GM18526 (cell line): ENCODE data around the gene BPIFB2.

Experiments
- POLR2A ChIP-seq: IDR thresholded peaks from 3 replicates; pipeline ENCODE4 v1.6.1; 2011; ENCODE audit not compliant: insufficient read length; ENCODE audit errors: extremely low read depth

BPIFB2 gene

DNA sequence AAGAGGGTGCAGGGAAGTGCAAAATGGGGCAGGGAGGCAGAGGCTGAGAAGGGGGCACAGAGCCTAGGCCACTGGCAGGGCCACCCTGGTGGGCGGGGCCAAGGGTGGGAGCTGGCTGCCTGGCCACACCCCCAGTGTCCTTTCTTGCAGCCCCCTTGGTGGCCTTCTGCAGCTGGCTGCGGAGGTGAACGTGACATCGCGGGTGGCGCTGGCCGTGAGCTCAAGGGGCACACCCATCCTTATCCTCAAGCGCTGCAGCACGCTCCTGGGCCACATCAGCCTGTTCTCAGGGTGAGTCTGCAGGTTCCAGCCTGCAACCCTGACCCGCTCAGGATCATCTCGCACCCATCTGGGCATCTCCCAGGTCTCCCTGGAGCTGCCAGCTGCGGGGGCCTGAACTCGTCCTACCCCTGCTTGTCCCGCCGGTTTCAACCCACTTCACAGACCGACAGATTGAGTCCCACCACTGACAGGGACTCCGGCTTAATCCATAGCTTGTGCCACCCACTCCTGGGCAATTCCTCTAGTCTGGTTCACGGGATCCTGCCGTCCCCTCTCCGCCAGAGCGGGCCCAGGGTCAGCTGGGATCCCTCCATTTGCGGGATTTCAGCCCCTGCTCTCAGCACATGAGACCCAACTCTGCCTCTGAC lies 52.4 kb downstream of the BPIFB2 start:
- no peak for TF ChIP-seq POLR2A

DNA sequence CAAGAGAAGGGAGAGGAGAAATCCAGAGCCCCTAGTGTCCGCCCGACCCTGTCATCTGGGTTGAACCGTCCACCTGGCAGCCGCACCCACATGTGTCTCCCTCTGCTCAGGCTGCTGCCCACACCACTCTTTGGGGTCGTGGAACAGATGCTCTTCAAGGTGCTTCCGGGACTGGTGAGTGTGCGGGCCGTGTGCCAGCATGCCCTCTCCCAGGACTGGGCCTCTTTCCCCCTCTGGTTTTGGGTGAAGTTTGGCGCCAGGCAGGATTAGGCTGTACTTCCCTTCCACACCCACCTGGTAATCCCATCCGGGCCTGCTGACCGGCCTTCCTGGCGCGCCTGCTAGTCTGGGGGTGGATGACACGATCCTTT lies 54.1 kb downstream of the BPIFB2 start:
- TF ChIP-seq POLR2A: no peak

DNA sequence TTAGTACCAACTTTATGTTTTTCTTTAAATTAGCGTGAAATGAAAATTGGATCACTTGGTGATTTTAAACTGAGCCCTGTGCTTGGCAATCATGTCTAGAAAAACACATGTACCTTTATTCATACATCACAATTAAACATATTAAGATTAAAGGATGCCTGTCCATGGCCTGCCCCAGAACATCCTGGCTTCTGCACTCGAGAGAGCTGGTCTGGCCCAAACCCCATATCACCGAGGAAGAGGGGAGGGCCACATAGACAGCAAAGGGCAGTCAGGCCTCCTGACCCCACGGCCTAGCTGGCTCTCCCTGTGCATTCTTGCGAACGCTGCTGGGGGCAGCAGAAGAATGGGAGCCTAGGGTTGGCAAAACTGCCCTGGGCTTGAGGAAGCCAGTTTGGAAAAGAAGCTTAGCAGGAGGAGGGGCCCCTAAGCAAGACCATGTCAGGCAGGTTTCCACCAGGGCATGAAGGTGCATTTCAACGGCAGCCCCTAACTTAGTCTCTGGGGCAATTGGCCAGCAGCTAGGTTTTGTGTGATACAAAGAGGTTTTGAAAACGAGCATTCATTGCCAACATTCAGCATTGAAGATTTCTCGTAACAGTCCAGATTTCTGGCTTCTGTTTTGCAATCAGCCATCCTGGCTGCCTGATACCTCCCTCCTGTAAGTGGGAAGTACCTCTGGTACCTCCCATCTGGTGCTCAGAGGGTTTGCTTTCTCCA lies 54.8 kb downstream of the BPIFB2 start:
- TF ChIP-seq POLR2A: no peak

DNA sequence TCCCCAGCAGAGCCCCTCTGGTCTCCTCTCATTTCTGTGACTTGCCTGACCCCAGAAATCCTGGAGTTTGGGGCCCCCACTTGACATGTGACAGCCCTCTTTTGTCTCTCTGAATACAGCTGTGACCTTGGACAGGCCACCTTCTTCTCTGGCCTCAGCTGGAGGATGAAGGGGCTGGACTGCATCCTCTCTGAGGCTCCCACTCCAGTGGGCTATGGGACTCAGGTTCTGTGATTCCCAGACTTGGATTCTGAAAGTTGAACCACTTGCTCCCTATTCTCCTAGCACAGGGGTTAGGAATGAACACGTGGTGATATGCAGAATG lies 55.3 kb downstream of the BPIFB2 start:
- TF ChIP-seq POLR2A: no peak

GRCh38 chr20:33063271-33063670 lies 55.8 kb downstream of the BPIFB2 start:
- no peak for TF ChIP-seq POLR2A

DNA sequence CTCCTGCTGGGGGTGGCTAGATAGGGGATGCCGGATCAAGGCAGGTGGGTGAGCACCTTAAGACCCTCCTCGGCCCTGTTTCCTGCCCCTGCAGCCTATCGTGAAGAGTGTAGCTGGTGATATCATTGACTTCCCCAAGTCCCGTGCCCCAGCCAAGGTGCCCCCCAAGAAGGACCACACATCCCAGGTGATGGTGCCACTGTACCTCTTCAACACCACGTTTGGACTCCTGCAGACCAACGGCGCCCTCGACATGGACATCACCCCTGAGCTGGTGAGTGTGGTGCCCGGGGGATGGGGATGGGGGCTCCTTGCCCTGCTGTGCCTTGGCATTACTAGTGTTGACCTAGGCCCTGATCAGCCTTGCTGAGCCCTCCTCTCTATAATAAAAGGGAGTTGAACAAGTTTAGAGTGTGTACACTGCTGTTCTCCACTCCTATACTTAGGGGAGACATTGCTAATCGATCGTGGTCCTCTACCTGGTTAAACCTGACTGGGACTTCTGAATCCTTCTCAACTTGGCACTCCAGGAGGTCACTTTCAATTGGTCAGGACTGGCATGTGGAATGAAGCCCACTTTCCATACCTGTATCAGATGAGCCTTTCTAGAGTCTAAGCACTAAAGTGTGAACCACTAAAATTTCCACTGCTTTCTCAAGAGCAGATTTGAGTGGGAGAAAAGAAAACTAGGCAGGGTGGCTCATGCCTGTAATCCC lies 57.2 kb downstream of the BPIFB2 start:
- TF ChIP-seq POLR2A: no peak

- TF ChIP-seq POLR2A: no peak
Observed at GRCh38 chr20:33065785-33066184, 58.3 kb downstream of the BPIFB2 start.

DNA sequence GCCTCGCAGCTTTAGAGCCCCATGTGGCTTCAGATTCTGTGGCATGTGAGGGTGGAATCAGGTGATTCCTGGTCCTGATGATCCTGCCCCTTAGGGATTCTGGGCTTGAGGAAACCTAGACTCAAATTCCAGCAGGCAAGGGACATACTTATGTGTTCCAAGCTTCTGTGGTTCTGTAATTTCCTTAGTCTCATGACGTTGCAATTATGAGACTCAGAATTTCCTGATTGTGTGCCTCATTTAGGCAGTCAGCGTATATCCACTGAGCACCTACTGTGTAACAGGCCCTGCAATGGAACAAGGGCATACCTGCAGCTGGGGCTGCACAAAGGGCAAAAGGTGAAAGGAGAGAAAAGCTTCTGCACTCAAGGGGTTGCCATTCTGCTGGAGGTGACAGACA lies 60.3 kb downstream of the BPIFB2 start:
- TF ChIP-seq POLR2A: no peak

DNA sequence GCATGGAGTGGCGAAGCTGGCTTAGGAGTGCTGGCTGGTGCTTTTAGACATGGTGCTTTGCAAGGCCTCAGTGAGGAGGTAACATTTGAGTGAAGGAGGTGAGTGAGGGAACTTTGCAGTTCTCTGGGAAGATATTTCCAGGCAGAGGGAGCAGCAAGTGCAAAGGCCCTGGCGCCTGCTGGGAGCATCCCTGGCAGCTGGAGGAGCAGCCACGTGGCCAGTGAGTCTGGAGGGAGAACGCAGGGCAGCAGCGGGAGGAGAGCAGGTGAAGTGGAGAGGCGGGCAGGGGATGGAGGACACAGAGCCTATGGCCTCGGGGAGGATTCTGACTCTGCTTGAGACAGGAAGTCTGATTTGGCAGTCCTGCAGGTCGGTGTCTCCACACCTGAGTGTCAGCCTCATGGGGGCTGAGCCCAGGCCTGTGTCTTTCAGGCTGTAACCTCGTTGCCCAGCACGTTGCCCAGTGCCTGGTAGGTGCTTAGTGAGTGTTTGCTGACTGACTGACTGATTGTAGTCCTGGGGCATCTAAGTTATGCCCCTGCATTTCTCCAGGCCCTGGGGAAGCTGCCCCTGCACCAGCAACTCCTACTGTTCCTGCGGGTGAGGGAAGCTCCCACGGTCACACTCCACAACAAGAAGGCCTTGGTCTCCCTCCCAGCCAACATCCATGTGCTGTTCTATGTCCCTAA lies 60.9 kb downstream of the BPIFB2 start:
- no peak for TF ChIP-seq POLR2A

DNA sequence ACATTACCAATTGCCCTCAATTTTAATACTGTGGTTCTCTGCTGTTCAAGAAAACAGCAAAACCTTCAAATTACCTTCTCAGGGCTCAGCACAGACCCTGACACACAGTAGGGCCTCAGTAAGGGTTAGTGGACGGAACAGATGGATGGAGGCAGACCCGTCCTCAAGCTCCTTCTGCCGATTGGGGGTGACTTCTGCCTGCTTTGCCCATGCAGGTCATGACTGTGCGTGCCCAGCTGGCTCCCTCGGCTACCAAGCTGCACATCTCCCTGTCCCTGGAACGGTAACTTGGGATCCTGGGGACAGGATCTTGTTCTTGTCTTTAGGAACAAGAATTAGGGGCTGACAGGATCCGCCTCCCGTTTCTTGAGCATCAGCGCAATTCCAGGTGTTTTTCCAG lies 62.2 kb downstream of the BPIFB2 start:
- no peak for TF ChIP-seq POLR2A

GRCh38 chr20:33070111-33071053 lies 62.9 kb downstream of the BPIFB2 start:
- no peak for TF ChIP-seq POLR2A

DNA sequence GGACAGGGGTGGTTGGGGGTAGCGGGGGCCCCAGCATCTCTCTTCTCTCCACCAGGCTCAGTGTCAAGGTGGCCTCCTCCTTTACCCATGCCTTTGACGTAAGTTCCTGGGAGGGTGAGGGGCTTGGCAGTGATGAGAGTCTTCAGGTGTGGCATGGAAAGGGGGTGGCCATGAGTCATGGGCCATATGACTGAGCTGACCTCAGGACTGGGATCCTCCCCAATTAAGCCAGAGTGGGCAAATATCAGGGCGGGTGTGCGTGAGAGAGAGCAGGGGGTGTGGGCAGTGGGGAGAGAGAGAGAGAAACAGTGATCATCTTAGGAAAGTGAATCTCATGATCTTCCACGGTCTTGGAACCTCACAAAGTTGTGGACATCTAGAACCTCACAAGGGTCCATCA lies 63.7 kb downstream of the BPIFB2 start:
- TF ChIP-seq POLR2A: no peak

DNA sequence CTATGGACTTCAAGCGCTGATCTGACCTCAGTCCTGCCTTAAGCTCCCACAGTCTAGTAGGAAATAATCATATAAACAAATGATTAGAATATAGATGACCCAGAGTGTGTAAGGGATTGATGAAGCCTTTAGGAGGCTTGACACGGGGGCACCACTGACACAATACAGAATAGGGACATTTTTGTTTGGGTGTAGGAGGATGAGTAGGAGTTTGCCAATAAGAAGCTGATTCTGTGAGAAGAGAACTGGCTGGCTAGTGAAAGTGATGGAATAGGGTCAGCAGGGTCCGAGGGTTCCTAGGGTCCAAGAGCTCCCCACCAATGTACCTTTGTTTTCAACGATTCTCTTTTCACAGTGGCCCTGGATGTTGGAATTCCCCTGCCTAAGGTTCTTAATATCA lies 64.9 kb downstream of the BPIFB2 start:
- no peak for TF ChIP-seq POLR2A

GRCh38 chr20:33072813-33073212 lies 65.3 kb downstream of the BPIFB2 start:
- TF ChIP-seq POLR2A: no peak
